Stimulated activated effector memory CD8-positive, alpha-beta T cell treated with anti-CD3 and anti-CD28 coated beads, Interleukin-12 subunit alpha, Interleukin-12 subunit beta, amount 100 ng/mL, for 72 hours (primary cell): ENCODE measurements around the gene VAMP8.
A peak's percentile ranks its signal among the peaks of the same experiment; 100 is the strongest.
"Not testable (repeated sequence)": the region's sequence is repeated elsewhere in the genome, so short reads cannot be mapped to it uniquely, and the experiment has no call there.

Experiments
- ATAC-seq: fragments of 150-1000 bp; cut with Tn5 transposase; 2 replicates; pipeline ENCODE4 v1.10.0; 2021
- DNase-seq, 2 donors: peaks; one replicate each; pipeline ENCODE4 v3.0.0; 2021 to 2022; ENCODE audit warnings: low spot score in 2 of 2
- H3K27ac Mint-ChIP-seq: one replicate; pipeline ENCODE4 v1.8.0; 2022; ENCODE audit warnings: mild to moderate bottlenecking, mixed read lengths
- H3K36me3 Mint-ChIP-seq: one replicate; pipeline ENCODE4 v1.8.0; 2022; ENCODE audit warnings: mild to moderate bottlenecking, mixed read lengths
- H3K4me1 Mint-ChIP-seq: one replicate; pipeline ENCODE4 v1.8.0; 2022; ENCODE audit warnings: mixed read lengths
- H3K4me3 Mint-ChIP-seq: one replicate; pipeline ENCODE4 v1.8.0; 2022; ENCODE audit warnings: mild to moderate bottlenecking, mixed read lengths
- H3K9me3 Mint-ChIP-seq: one replicate; pipeline ENCODE4 v1.8.0; 2022; ENCODE audit warnings: mixed read lengths

The VAMP8 gene

DNA sequence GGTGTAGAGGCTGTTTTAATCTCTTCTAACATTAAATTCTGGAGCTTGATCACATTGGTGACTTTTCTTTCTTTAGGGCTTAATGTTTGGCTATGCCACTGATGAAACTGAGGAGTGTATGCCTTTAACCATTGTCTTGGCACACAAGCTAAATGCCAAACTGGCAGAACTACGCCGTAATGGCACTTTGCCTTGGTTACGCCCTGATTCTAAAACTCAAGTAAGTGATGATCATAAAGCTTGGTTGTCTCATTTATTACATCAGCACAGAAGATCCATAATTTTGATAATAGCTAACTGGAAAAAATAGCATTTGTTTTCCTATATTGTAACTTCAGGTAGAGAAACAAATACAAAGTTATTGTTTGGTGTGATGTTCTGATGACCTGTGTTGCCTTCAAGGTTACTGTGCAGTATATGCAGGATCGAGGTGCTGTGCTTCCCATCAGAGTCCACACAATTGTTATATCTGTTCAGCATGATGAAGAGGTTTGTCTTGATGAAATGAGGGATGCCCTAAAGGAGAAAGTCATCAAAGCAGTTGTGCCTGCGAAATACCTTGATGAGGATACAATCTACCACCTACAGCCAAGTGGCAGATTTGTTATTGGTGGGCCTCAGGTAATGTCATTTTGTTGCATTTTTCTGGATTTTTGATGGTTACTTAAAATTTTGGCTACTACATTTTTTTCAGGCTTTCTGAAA lies 35.5 kb upstream of the VAMP8 start:
- DNase-seq, result no peak
- Mint-ChIP-seq H3K4me3 (peak overlapping the region; percentile 92), H3K9me3 (no peaks in the 10 kb centered on the region), H3K27ac (peak overlapping the region; percentile 98), H3K36me3 (peaks cover 90% of the 10 kb centered on the region), H3K4me1 (peaks cover 49% of the 10 kb centered on the region)
- ATAC-seq, result no peak

DNA sequence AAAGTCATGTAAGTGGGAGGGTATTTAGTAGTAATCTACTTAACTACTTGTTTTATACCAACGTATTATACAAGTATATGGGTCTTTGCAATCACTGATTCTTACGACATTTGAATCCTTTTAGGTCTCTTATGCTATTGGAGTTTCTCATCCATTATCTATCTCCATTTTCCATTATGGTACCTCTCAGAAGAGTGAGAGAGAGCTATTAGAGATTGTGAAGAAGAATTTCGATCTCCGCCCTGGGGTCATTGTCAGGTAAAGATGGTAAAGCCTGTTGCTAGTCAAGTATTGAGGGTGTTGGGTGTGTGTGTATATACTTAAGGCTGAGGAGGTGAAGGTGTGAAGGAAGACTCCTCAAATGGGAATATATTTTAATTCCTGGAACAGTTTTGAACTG lies 34.6 kb upstream of the VAMP8 start:
- ATAC-seq, result no peak
- Mint-ChIP-seq H3K4me3 (peak overlapping the region; percentile 92), H3K4me1 (peaks cover 41% of the 10 kb centered on the region), H3K36me3 (peaks cover 99% of the 10 kb centered on the region), H3K27ac (peak overlapping the region; percentile 98), H3K9me3 (no peaks in the 10 kb centered on the region)
- no peak for DNase-seq

DNA sequence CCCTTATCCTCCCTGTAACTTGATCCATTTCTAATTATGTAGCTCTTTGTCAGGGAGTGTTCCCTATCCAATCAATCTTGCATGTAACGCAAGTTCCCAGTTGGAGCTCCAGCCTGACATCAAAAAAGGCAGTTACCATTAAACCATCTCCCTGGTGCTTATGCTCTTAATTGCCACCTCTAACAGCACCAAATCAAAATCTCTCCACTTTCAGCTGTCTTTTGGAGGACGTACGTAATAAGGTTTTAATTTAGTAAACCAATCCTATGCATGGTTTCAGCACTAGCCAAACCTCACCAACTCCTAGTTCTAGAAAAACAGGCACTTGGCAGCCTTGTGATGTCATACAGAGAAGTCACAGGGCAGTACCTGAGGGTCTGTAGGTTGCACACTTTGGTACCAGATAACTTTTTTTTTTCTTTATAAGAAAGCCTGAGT lies 33.1 kb upstream of the VAMP8 start:
- not testable (repeated sequence) for H3K9me3 Mint-ChIP-seq, ATAC-seq, DNase-seq, H3K4me3 Mint-ChIP-seq
- Mint-ChIP-seq H3K36me3 (peaks cover 96% of the 10 kb centered on the region), H3K27ac (peak overlapping the region; percentile 98), H3K4me1 (peaks cover 37% of the 10 kb centered on the region)

DNA sequence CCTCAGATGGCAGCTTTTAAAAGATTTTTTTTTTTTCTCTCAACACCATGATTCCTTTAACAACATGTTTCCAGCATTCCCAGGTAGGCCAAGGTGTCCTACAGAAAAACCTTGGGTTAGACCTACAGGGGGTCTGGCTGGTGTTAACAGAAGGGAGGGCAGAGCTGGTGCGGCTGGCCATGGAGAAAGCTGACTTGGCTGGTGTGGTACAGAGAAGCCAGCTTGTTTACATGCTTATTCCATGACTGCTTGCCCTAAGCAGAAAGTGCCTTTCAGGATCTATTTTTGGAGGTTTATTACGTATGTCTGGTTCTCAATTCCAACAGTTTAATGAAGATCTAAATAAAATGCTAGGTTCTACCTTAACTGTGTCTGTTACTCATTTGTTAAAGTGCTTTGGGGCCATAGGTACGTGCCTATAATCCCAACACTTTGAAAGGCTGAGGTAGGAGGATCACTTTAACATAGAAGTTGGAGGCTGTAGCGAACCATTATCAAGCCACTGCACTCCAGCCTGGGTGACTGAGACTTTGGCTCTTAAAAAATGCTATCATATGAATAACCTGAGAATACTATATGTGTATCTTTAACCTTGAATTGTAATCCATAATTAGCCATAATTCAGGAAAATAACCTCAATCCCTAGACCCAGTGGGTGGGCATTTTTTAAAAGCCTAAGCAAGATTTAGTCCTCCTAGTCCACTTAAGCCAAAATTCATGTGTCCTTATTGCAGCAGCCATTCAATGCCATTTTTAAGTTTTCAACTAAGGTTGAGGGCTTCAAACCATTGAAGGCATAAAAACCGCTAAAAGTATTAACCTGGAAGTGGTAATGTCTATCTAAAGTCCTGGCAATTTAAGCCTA lies 32.2 kb upstream of the VAMP8 start:
- Mint-ChIP-seq H3K27ac (peak overlapping the region; percentile 77), H3K4me1 (peaks cover 35% of the 10 kb centered on the region), H3K36me3 (peaks cover 96% of the 10 kb centered on the region)
- H3K4me3 Mint-ChIP-seq, ATAC-seq, H3K9me3 Mint-ChIP-seq, DNase-seq: not testable (repeated sequence)

DNA sequence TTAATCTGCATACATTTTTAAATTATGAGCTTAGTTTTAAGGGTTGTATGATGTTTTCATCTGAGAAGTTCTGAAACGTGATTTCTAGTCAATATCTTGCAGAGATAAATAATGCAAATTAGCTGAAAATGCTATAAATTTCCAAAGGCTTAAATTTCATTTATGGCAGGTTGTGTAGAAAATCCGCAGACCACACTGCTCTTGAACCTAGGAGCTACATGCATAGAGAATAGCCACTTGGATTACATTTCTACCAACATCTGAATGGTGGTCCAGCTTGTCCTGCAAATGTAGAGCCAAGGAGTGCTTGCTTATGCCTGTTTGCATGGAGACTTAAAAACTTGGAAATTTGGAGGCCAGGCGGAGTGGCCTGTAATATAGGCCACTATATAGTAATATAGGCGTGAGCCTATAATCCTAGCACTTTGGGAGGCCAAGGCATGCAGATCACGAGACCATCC lies 31.6 kb upstream of the VAMP8 start:
- DNase-seq (no peak), ATAC-seq (peak; percentile 4)
- peaks cover 29% of the 10 kb centered on the region for H3K4me1 Mint-ChIP-seq
- H3K36me3 Mint-ChIP-seq, result peaks cover 96% of the 10 kb centered on the region
- H3K9me3 Mint-ChIP-seq, result no peaks in the 10 kb centered on the region
- no peak overlapping the region for H3K4me3 Mint-ChIP-seq
- peak overlapping the region; percentile 77 for H3K27ac Mint-ChIP-seq

DNA sequence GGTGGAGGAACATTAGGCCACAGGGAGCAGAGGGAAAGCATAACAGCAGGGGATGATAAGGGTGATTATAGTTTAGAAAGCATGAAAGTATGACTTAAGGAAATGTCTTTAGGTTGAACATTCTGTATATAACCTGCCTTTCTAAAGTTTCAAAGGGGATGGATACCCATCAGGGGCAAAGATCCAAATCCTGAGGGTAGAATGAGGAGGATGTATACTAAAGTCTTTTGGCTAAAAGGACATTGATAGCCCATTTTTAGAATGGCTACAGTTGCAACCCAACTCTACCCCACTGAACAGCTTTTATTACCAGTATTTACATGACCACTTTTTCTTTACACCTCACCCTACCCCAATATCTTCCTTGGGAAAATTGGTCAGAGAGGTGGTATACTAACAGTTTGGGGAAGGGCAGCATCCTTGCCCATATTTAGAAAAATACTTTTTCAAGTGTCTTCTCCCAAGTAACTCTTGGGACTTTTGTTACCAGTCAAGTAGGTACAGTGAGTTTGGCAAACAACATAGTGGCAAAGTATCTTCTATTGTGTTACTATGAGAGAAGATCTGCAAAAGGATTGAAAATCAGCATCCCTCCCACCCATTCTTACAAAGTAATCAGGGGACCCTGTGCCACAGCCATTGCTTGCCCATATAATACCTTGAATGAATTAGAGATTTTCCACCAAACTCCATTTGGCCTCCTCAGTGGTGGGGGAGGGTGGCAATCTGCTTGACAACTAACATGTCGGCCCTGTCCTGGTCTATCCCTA lies 30.1 kb upstream of the VAMP8 start:
- peak overlapping the region; percentile 77 for H3K27ac Mint-ChIP-seq
- ATAC-seq, result no peak
- H3K4me3 Mint-ChIP-seq, result no peak overlapping the region
- H3K9me3 Mint-ChIP-seq, result no peaks in the 10 kb centered on the region
- H3K36me3 Mint-ChIP-seq, result peaks cover 96% of the 10 kb centered on the region
- no peak for DNase-seq
- H3K4me1 Mint-ChIP-seq, result peaks cover 17% of the 10 kb centered on the region

DNA sequence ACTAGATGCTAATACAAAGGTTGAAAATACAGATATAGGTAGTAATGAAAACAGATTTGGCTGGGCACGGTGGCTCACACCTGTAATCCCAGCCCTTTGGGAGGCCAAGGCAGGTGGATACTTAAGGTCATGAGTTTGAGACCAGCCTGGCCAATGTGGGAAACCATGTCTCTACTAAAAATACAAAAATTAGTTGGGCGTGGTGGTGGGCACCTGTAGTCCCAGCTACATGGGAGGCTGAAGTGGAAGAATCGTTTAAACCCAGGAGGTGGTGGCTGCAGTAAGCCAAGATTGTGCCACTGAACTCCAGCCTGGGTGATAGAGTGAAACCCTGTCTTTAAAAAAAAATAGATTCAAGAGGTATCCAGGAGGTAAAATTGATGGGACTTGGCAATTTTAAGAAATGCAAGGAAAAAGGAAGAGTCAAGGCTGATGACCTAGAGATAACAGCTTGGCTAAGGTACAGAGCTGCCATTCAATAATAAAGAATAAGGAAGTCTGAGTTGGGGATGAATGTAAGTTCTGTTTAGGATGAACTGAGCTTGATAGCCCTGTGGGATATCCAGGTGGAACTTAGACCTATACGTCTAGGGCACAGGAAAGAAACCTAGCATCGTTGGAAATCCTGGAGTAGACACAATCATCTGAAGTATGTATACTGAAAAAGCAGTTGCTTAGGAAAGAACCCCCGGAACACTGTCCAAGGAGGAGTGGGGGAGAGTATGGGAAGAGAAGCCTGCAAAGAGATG lies 29.4 kb upstream of the VAMP8 start:
- H3K27ac Mint-ChIP-seq, result peak overlapping the region; percentile 77
- ATAC-seq (no peak), DNase-seq (no peak)
- no peaks in the 10 kb centered on the region for H3K9me3 Mint-ChIP-seq
- H3K36me3 Mint-ChIP-seq, result peaks cover 95% of the 10 kb centered on the region
- no peak overlapping the region for H3K4me3 Mint-ChIP-seq
- H3K4me1 Mint-ChIP-seq, result peaks cover 10% of the 10 kb centered on the region

DNA sequence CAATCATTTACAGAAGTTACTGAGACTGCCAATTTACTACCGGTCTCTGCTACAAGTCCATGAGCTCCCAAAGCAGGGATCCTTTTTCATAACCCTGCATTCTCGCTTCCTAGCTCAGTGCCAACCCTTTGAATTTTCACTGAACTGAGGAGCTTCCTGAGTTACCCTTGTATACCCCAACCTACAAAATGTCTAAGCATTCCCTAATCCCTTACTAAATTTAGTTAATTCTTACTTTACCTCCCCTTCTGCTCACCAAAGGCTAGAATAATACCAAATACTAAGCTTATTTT lies 28.8 kb upstream of the VAMP8 start:
- ATAC-seq, result no peak
- Mint-ChIP-seq H3K4me1 (peaks cover 7% of the 10 kb centered on the region), H3K27ac (peak overlapping the region; percentile 77), H3K9me3 (no peaks in the 10 kb centered on the region), H3K4me3 (no peak overlapping the region), H3K36me3 (peaks cover 95% of the 10 kb centered on the region)
- DNase-seq, result no peak

DNA sequence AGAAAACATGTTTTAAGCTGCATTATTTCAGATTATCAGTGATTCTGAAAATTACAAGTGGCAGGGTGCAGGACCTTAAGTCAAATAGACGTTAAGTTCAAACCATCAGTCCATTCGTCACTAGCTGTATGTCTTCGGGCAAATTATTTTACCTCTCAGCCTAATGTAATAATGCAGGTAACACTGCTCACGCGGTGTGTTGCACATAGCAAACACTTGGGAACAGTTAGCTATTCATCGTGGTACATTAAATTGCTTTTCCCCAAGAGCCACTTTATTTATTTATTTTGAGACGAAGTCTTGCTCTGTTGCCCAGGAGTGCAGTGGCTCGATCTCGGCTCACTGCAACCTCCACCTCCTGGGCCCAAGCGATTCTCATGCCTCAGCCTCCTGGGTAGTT lies 28.3 kb upstream of the VAMP8 start:
- peaks cover 5% of the 10 kb centered on the region for H3K4me1 Mint-ChIP-seq
- H3K9me3 Mint-ChIP-seq, result no peaks in the 10 kb centered on the region
- peak overlapping the region; percentile 77 for H3K27ac Mint-ChIP-seq

DNA sequence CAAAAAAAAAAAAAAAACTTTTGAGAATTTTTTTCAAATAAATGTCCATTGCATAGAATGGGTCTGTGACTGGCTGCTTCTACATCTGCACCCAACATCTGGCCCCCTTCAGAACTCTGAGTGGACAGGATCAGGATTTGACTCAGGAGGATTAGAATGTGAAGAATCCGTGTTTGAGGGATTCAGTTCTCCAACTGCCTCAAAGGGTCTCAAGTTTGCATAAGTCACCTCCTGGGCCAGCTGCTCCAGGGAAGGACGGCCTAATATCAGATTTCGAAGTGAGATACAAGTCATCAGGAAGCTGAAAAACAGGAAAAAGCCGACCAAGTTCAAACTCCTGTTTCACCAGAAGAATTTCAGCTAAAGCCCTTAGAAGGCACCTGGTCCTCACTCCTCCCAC lies 27.6 kb upstream of the VAMP8 start:
- Mint-ChIP-seq H3K4me3 (no peak overlapping the region), H3K27ac (peak overlapping the region; percentile 50), H3K36me3 (peaks cover 95% of the 10 kb centered on the region), H3K9me3 (no peaks in the 10 kb centered on the region), H3K4me1 (no peaks in the 10 kb centered on the region)
- ATAC-seq (no peak), DNase-seq (no peak)

More for the DNA sequence above, 28.3 kb upstream of the VAMP8 start:
- ATAC-seq (no peak), DNase-seq (no peak)
- no peak overlapping the region for H3K4me3 Mint-ChIP-seq
- H3K36me3 Mint-ChIP-seq, result peaks cover 95% of the 10 kb centered on the region

DNA sequence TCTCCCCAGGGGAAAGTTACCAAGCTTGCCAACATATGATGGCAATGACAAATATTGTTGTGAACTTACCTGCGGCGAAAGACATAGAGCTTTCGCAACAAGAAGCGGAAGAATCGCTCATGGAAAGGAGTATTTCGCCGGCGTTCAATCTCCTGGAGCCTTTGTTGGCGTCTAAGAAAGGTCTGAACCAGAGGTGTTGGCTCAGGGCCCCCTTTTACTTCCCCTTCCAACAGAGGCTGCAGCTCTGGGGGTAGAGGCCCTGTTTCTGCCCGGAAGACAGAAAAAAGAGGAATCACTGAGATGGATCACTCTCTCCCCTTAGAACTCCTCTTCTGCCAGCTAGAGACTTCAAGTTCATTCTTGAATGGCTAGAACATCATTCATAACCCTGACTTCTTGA lies 26.9 kb upstream of the VAMP8 start:
- Mint-ChIP-seq H3K9me3 (no peaks in the 10 kb centered on the region), H3K4me3 (no peak overlapping the region), H3K27ac (peak overlapping the region; percentile 50), H3K36me3 (peaks cover 95% of the 10 kb centered on the region), H3K4me1 (no peaks in the 10 kb centered on the region)
- no peak for ATAC-seq
- DNase-seq, result no peak

DNA sequence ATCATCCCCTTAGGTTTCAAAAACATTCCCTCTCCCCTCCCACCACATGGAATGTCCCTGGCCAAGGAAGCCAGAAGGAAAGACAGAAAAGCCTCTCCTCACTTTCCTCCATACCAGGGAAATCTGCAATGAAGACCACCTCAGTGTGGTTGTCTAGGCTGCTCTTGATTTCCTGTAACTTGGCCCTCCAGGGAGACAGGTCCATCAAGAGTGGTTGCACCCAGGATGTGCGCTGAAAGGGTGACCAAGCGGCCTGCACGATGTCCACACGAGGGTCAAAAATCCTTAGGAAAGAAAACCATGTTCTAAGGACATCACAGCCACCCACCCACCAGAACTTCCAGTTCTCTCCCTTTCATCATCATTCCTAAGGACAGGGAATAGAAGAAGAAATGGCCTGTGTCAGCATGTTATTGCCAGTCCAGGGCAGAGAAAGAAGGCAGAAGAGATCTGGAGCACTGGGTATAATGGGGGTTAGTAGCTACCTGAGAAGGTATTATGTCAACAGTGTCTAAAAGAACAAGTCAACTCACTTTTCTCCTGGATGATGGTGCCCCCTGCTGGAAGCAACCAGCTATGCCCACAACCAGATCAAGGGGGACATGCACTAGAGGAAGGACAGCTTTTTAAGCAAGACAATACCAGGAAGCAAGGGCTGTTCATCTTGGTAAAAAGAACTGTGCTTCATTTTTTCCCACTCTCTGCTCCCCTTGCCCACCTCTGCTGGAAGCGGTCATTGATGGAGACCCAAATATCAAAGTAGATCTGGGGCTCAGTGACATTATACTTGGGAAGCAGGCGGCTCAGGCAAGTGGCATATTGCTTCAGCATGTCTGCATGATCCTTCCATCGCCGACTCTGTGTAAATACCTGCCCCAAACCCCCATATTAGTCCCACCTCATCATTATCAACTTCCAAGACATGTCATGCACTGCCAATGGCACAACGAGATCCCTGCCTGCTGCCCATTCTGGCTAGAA lies 25.4 kb upstream of the VAMP8 start:
- peak; percentile 84 for ATAC-seq
- Mint-ChIP-seq H3K4me1 (no peaks in the 10 kb centered on the region), H3K36me3 (peaks cover 92% of the 10 kb centered on the region), H3K4me3 (no peak overlapping the region), H3K9me3 (no peaks in the 10 kb centered on the region), H3K27ac (no peak overlapping the region)
- DNase-seq, result peak; percentile 73 to 90

DNA sequence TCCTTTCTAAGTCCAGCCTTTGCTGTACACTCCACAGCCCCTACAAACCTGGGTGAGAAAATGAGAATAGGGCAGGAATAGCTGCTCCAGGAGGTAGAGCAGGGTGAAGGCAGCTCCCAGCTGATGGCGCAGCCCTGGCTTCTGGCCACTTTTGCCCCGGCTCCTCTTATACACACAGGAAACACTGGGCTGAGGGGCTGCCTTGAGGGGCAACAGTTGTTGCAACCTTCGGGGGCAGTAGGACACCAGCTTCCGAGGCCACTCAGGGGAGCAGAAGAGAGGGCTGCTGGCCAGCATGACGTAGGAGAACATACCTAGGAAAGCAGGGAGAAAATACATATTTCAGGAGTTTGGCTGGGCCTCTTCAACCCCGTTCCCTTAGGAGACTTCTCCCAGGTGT lies 24.2 kb upstream of the VAMP8 start:
- no peak for DNase-seq
- H3K4me3 Mint-ChIP-seq, result no peak overlapping the region
- no peak for ATAC-seq
- H3K27ac Mint-ChIP-seq, result no peak overlapping the region
- no peaks in the 10 kb centered on the region for H3K4me1 Mint-ChIP-seq
- peaks cover 92% of the 10 kb centered on the region for H3K36me3 Mint-ChIP-seq
- no peaks in the 10 kb centered on the region for H3K9me3 Mint-ChIP-seq
